ENCODE data around the gene INPP4A.

Gene INPP4A

GRCh38 chr2:98643496-98644100 is 198.9 kb downstream of the INPP4A start:
- DNase-seq (ENCODE audit: low read depth): no peak

Data from T follicular helper cell (primary cell).